Fibroblast of pulmonary artery (primary cell): ENCODE data around the gene SLC26A5.

Experiments
- DNase-seq: peaks from one replicate; pipeline ENCODE4 v3.0.0-alpha.2; 2010; ENCODE audit warnings: low read depth
- H3K4me3 ChIP-seq: replicated peaks from 2 replicates; pipeline ENCODE4 v1.5.1; 2011; ENCODE audit warnings: low read depth, mild to moderate bottlenecking, control low read depth, low read length, moderate library complexity
- CTCF ChIP-seq: IDR thresholded peaks from 2 replicates; pipeline ENCODE4 v1.5.1; 2011; ENCODE audit warnings: mild to moderate bottlenecking, control low read depth, low read length, inconsistent platforms; ENCODE audit errors: missing control alignments

SLC26A5 gene

GRCh38 chr7:103325744-103326143 lies 120.3 kb downstream of the SLC26A5 start:
- no peak overlapping the region for H3K4me3 ChIP-seq
- TF ChIP-seq CTCF: no peak
- no peak for DNase-seq
